HG03097 (cell line): ENCODE results near the gene POLN.
A peak's percentile ranks its signal among the peaks of the same experiment; 100 is the strongest.

Experiments used
- ATAC-seq: cut with Tn5 transposase; IDR thresholded peaks from one replicate; pipeline ENCODE4 v1.9.1; 2021; ENCODE audit not compliant: unreplicated experiment, low FRiP score

Gene POLN

GRCh38 chr4:2264481-2265041 is 22.6 kb upstream of the POLN start:
- no peak for ATAC-seq

- ATAC-seq, result no peak
These were observed 22.0 kb upstream of the POLN start for GRCh38 chr4:2263926-2264321.

GRCh38 chr4:2262944-2263250 is 21.0 kb upstream of the POLN start:
- ATAC-seq, result no peak

- peak; percentile 85 for ATAC-seq
These were observed 20.4 kb upstream of the POLN start for GRCh38 chr4:2262145-2262943.

GRCh38 chr4:2261853-2262144 is 19.9 kb upstream of the POLN start, which contains the start of gene MXD4:
Gene MXD4 (minus strand): TSS chr4:2262109. CDS start chr4:2261980, 129 bp downstream.
- ATAC-seq, result no peak

- no peak for ATAC-seq
These were observed 19.4 kb upstream of the POLN start for GRCh38 chr4:2261110-2261852.

GRCh38 chr4:2260344-2261109 is 18.6 kb upstream of the POLN start:
- no peak for ATAC-seq

GRCh38 chr4:2259541-2260343 is 17.8 kb upstream of the POLN start:
- ATAC-seq, result no peak

GRCh38 chr4:2259036-2259540 is 17.2 kb upstream of the POLN start:
- ATAC-seq, result no peak

GRCh38 chr4:2258091-2259035 is 16.4 kb upstream of the POLN start:
- ATAC-seq, result no peak

GRCh38 chr4:2257361-2258081 is 15.6 kb upstream of the POLN start:
- ATAC-seq, result no peak

- ATAC-seq, result no peak
These were observed 14.9 kb upstream of the POLN start for GRCh38 chr4:2256781-2257191.

- no peak for ATAC-seq
These were observed 14.3 kb upstream of the POLN start for GRCh38 chr4:2256156-2256731.

- no peak for ATAC-seq
These were observed 13.7 kb upstream of the POLN start for GRCh38 chr4:2255501-2256155.

GRCh38 chr4:2254665-2255500 is 13.0 kb upstream of the POLN start:
- ATAC-seq, result no peak

- ATAC-seq, result no peak
These were observed 11.5 kb upstream of the POLN start for GRCh38 chr4:2253160-2254084.
